GM23338 (cell line): Measurements from ENCODE around the gene FNDC11. TPM values are rescaled to one million over a fixed set of nuclear protein-coding genes. Genes with fewer than 3 reads are reported as not detected.

Experiments
- CREB1 ChIP-seq: fragments of 250-450 bp; sonication (Bioruptor Pico); IDR thresholded peaks from 2 replicates; pipeline ENCODE4 v1.5.0; 2020; ENCODE audit warnings: low read depth, mild to moderate bottlenecking, moderate library complexity
- ETS1 ChIP-seq: IDR thresholded peaks from 2 replicates; pipeline ENCODE4 v1.6.1; 2016; ENCODE audit warnings: antibody characterized with exemption
- EZH2 ChIP-seq: fragments of 200-600 bp; sonication (generic); IDR thresholded peaks from one replicate; pipeline ENCODE4 v1.8.0; 2017; ENCODE audit warnings: antibody characterized with exemption, mild to moderate bottlenecking, low read depth; ENCODE audit not compliant: unreplicated experiment
- EZH2phosphoT487 ChIP-seq: fragments of 200-600 bp; sonication (generic); IDR thresholded peaks from one replicate; pipeline ENCODE4 v1.8.1; 2018; ENCODE audit warnings: antibody characterized with exemption; ENCODE audit not compliant: unreplicated experiment
- JUNB ChIP-seq: IDR thresholded peaks from one replicate; pipeline ENCODE4 v1.6.1; 2016; ENCODE audit warnings: antibody characterized with exemption; ENCODE audit not compliant: unreplicated experiment
- NANOG ChIP-seq: IDR thresholded peaks from 2 replicates; pipeline ENCODE4 v1.6.1; 2016; ENCODE audit warnings: antibody characterized with exemption, borderline replicate concordance
- POLR2AphosphoS5 ChIP-seq: IDR thresholded peaks from 2 replicates; pipeline ENCODE4 v1.6.1; 2016; ENCODE audit warnings: antibody characterized with exemption, low read depth
- REST ChIP-seq: IDR thresholded peaks from one replicate; pipeline ENCODE4 v1.6.1; 2018; ENCODE audit warnings: antibody characterized with exemption; ENCODE audit not compliant: unreplicated experiment
- STAT1 ChIP-seq: IDR thresholded peaks from one replicate; pipeline ENCODE4 v1.6.1; 2016; ENCODE audit warnings: antibody characterized with exemption; ENCODE audit not compliant: unreplicated experiment
- ZNF331 ChIP-seq: fragments of 250-450 bp; sonication (Bioruptor Pico); IDR thresholded peaks from 2 replicates; pipeline ENCODE4 v1.5.0; 2020; ENCODE audit warnings: low read depth, mild to moderate bottlenecking, moderate library complexity
- ZNF462 ChIP-seq: fragments of 250-450 bp; sonication (Bioruptor Pico); IDR thresholded peaks from 2 replicates; pipeline ENCODE4 v1.5.0; 2020; ENCODE audit warnings: mild to moderate bottlenecking, moderate library complexity
- polyA plus RNA-seq: library from polyadenylated mRNA; unstranded; fragments of >200 nt; fragmentation: Nextera tagmentation; extraction: Ambion mirVana; gene quantifications from 2 replicates; pipeline ENCODE4 v1.2.1, GENCODE V29; 2016
- total RNA-seq: library from RNA; depleted of rRNA; stranded (reverse); fragments of >200 nt; shearing (Covaris generic); gene quantifications from 2 replicates; pipeline ENCODE4 v1.2.3, GENCODE V29; 2014

Gene FNDC11
- total and polyA plus RNA-seq, 2 experiments from 2014 or later, result 3.4 to 5.3 TPM

GRCh38 chr20:63544958-63545516 is 8.9 kb upstream of the FNDC11 start (continued):
- no peak for TF ChIP-seq ZNF462 (CRISPR knock-in tag)
- no peak for TF ChIP-seq ETS1
- TF ChIP-seq NANOG, result no peak
- no peak for TF ChIP-seq EZH2phosphoT487
- TF ChIP-seq CREB1 (CRISPR knock-in tag), result no peak
- no peak for TF ChIP-seq POLR2AphosphoS5
- TF ChIP-seq REST, result no peak
- TF ChIP-seq EZH2, result no peak
- no peak for TF ChIP-seq ZNF331 (CRISPR knock-in tag)
- no peak for TF ChIP-seq STAT1
- no peak for TF ChIP-seq JUNB
